Amygdala (tissue), 56 donors: ENCODE measurements around the gene CYB561D2.

Experiments
- DNase-seq, 56 donors: peaks; one replicate each; lab custom pipeline; 2025; lab: John Stamatoyannopoulos, UW

Gene CYB561D2

DNA sequence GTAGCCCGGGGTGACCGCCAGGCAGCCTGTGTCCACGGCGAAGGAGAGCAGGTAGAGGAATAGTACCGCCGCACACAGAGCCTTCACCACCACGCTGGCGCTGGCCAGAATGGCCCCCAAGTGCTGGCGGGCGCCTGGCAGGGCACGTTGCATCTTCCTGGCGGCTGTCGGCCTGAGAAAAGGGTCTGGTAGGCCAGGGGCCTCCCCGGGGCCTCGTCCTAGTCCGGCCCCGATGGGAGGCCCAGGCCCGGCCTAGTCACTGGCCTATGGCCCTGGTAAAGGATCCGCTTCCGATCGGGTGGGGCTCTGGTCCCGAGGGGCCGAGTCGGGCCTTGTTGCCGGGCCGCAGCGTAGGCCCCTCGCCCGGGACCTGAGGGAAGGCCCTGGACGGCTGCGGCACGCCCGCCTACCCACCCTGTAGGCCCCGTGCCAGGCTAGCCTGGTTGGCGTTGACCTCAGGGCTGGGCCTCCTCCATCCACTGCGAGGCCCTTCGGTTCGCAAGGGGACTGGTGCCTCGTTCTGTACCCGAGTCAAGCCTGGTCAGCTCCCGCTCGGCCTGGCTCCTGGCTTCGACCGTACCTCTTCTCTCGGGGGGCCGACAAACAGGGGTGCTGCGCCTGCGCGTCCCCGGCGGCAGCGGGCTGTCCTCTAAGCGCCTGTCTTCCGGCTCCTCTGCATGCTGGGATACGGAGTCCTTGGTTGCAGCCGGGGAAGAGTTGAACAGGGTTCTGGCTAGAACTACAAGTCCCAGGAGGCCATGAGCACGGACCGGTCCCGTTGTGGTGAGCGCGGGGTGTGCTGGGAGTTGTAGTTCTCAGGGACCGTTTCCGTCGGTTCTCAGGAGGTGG lies 8.5 kb downstream of the CYB561D2 start, which contains the start of gene TMEM115:
TMEM115 (minus strand) TSS at position 611 of the 849 bp plus-strand sequence; CDS start at position 153, 458 bp downstream.
- DNase-seq = peak; percentile 53 to 100 (median 98)

- DNase-seq = no peak
Measured at GRCh38 chr3:50359760-50360110, 9.1 kb downstream of the CYB561D2 start.

DNA sequence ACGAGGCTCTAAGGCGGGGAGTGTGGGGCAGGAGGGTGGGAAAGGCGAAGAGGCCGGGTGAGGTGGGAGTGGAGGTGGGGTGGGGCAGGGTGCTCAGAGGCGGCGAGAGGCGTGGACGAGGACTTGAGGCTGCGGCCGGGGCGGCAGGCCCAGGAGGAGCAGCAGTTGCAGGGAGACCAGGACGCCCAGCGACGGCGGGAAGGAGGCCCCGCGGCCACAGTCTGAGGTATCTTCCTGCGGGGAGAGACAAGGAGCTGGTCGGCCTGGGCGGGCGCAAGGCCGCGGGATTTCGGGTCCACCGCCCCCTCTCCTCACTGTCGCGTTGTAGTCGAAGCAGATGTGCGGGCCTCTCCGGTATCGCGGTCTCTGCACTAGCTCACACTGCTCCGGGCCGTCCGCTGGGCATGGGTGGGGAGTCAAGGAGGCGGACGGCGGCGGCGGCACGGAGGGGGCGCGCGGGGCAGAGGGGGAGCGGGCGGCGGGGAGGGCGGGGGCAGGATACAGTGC lies 14.0 kb downstream of the CYB561D2 start:
- DNase-seq = peak in 1 of 56 donors; percentile 43

GRCh38 chr3:50365080-50365841 lies 14.6 kb downstream of the CYB561D2 start:
- DNase-seq = peak in 44 of 56 donors; percentile 13 to 91 (median 48)

GRCh38 chr3:50365842-50366220 lies 15.2 kb downstream of the CYB561D2 start:
- DNase-seq = no peak

DNA sequence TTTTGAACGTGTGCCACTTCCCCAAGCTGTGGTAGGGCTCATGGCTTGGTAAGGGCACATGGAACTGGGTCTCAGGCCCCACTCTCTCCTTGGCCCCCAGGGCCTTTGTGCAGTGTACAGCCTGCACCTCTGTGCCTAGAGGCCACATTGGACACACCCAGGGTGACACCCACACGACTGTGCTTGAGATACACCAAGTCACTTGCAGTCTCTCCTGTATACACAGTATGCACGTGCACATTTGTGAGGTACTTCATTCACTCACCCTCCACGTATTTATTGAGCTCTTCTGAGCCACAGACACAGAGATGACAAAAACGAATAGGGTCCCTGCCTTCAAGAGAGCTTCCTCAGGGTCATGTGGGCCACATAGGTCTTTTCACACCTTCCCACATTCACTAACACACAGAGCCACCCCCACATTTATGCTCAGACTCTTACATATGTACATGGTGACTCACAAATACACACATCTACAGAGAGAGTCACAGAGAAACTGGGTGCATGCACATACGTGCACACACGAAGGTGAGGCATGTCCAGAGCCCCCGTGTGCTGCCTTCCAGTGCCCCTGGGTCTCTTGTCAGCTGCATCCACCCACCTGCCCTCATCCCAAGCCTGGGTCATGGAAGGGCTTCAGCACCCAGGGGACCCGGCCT lies 18.5 kb downstream of the CYB561D2 start:
- no peak for DNase-seq

- DNase-seq = peak in 7 of 56 donors; percentile 4 to 33 (median 8)
Measured at GRCh38 chr3:50370594-50370993, 19.9 kb downstream of the CYB561D2 start.

DNA sequence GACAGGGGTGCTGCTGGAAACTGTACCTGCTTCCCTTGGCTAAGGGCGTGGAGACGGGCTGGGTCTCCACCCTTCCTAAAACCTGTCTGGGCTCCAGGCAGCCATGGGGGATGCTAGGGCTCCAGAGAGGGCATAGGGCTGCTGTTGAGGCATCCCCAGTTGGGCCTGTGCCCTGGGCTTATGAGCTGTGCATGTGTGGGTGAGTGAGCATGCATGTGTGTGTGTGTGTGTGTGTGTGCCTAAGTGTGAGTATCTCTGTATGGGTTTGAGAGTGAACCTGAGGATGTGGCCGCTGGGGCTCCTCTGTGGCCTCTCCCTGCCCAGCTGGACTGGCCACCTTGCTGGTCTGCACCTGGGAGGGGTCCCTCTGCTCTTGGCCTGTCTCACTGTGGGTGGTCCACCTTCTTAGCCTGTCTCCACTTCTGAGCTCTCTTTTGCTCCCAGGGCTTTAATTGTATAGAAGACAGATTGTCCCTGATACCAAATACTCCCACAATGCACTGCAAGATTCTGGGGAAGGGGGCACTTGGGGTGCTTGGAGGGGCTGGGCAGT lies 20.5 kb downstream of the CYB561D2 start:
- no peak for DNase-seq

DNA sequence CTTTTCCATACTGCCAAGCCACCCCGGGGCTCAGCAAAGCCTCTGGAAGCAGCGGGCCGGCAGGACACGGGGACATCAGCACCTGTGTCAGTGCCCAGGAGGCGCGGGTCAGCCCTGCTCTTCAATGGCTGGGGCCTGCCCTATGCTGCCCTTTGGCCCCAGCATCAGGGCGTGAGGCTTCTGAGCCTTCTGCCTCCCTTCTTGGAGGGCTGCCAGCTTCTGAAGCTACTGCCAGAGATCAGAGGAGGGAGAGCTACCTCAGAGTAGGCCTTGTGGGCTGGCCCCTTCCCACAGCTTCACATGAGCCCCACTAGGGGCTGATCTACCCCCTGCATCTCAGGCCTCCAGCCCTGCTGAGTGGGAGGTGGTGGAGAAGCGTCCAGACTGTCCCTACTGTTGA lies 21.7 kb downstream of the CYB561D2 start:
- peak in 1 of 56 donors; percentile 12 for DNase-seq

GRCh38 chr3:50373146-50374051 lies 22.7 kb downstream of the CYB561D2 start:
- DNase-seq = no peak

DNA sequence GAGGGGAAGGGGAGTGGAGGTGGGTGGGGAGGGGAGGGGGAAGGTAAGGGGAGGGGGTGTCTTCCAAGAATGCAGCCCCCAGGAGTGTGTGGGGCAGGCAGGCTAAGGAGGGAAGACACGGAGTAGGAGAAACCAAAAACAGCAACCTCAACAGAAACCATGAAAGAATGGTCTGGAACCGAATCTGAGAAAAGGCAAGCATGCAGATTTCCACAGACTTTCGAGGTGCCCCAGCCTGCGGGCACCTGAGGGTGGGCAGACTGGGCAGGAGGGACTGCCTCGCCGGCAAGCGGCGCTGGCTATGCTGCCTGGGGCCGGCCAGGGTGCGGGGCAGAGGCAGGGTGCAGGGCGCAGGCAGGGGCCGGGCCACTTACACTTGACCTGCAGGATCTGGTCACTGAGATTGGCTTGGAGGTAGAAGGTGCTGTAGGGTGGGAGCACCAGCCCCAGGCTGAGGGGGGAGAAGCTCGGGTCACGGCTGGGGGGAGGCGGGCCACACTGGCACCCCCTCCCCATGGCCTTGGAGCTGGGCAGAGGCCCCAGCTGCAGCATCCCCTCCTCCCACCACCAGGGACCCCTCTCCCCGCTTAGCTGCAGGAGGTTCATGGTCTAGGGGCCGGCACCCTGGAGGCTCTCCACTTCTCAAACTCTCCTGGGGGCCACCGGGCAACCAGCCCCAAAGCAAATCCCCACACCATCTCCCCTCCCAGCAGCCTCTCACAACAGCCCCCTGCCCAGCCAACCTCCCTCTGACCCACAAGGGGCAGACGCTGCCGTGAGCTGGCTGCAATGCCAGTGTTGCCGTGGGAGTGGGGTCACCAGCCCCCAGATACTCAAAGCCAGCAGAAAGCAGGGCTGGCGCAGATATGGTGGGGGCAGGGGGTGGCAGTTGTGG lies 23.9 kb downstream of the CYB561D2 start:
- DNase-seq = no peak

DNA sequence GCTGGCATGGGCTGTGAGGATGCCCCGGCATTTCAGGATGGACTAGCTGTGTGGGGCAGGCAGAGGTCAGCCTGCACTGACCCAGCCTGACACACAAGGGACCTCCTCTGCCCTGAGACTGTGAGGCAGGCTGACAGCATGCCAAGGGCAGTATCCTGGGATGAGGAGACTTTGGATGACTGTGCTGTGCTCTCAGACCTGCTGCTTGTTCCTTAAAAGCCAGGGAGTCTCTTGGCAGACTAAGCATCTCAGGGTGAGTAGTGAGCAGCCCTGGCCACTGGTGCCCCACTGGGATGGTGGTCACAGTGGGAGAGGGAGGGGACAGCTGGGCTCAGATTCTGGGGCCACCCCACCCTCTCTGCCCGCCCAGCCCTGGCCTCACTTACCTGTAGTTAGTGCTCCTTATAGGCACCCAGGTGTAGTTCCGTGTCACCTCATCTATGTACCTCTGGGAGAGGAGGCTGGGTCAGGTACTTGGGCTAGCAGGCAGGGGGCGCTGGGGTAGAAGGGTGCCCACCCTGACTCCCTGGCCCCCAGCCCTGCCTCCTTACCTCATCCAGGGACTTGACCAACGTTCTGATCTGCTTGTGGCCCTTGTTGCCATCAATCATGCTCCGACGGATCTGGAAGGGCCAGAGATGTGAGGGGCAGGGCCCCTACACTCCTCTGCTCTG lies 24.7 kb downstream of the CYB561D2 start:
- DNase-seq = no peak

DNA sequence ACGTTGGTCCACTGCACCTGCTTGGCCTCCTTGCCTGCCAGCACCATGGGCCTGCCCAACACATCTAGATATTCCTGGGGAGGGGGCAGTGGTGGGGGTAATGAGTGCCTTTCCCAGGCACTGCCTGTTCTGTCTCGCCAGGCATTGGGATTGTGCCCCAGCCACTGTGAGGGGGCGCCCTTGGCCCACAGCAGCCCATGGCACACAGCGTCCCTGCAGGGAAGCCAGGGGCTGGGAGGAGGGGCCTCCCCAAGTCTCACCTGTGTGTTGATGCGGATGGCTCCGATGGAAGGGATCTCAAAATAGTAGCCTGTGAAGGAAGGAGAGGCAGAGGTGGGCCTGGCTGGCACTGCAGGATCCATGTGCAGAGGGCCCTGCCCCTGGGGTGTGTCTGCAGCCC lies 27.4 kb downstream of the CYB561D2 start:
- DNase-seq = no peak

DNA sequence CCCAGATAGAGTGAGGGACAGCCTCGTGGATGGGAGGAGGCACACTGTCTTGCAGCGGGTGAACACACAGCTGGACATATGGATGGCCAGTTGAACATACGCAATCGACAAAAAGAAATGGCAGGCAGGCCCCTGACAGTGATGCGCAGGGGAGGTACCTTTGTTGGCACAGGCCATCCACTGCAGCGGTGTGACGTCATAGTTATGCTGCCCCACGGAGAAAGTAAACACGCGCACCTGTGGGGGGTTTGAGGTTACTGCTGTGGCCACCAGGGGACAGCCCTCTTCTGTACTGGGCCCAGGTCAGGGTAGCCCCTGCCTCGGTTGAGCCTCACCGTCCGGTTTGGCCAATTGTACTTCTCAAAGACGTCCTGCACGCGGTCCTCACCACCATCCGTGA lies 28.1 kb downstream of the CYB561D2 start:
- DNase-seq = no peak

DNA sequence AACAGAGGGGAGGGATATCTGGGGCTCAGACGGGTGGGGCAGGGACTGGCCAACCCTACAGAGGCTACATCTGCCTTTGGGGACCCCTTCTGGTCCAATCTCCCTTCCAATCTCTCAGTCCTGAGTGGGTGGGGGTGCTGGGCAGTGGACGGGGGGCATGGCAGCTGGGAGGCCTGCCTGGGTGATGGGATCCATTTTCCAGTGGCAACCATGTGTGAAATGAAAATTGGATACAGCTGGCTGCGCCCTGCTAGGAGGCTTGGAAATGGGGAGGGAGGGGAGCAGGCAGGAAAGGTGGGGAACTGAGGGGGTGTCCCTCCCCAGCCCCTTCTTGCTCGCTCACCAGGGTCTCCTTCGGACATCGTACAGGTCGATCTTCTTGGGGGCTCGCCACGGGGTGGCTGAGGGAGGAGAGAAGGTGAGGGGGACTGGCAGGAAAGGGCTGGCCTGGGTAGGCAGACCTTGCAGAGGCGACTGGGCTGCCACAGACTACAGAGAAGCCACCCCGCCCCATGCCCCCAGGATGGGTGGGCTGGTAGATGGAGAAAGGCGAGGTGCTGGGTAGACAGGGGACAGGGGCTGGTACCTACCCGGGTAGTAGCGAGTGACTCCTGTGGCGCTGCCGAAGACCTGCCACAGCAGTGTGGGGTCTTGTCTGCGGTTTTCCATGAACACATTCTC lies 29.9 kb downstream of the CYB561D2 start:
- DNase-seq = no peak

DNA sequence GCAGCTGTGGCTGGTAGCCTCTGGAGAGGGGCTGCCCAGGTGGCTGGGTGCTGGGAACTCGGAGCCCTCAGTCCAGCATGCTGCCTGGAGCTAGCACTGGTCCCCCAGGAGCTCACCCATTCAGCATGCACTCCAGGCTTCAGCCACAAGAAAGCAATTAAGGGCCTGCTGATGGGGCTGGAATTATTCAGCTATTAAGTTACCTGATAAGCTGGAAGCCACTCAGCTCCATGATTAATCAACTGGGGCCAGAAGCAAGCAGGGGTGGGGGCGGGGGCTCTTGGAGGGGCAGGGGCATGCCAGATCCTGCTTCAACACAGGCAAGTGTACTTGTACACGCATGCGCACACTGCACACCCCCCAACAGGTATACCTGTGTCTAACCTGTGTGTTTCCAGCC lies 30.7 kb downstream of the CYB561D2 start:
- DNase-seq = no peak

DNA sequence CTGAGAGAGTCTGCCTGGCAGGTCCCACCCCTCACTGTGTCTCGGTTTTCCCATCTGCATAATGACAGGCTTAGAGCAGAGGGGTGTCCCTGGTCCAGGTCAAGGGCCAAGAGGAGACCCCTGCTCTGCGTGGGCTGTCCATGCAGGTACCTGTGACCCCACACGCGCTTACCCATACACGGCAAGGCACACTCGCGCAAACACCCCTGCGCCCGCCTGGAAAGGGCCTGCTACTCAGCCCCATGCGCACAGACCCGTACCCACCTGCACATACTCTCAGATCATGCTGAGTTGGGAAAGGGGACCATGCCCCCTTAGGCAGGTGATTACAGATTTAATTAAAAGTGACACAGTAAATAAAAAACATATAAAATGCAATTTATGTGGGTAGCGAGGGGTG lies 32.1 kb downstream of the CYB561D2 start:
- DNase-seq = peak in 1 of 56 donors; percentile 23
